GM23248 (cell line): ENCODE results near the gene TNFAIP8L1. TPM values are rescaled to one million over a fixed set of nuclear protein-coding genes. Genes with fewer than 3 reads are reported as not detected.

Experiments
- DNase-seq: peaks from one replicate; pipeline ENCODE4 v3.0.0-alpha.2; 2015
- H2AFZ ChIP-seq: fragments of 200-600 bp; sonication (generic); 2 replicates; pipeline ENCODE4 v1.6.1; 2016; ENCODE audit warnings: antibody characterized with exemption
- H3F3A ChIP-seq: fragments of 200-600 bp; sonication (generic); 2 replicates; pipeline ENCODE4 v1.6.1; 2016; ENCODE audit warnings: mild to moderate bottlenecking, antibody characterized with exemption, mixed run types; ENCODE audit not compliant: insufficient read depth
- H3K27ac ChIP-seq: fragments of 200-600 bp; sonication (generic); 2 replicates; pipeline ENCODE4 v1.5.1; 2016; ENCODE audit warnings: mild to moderate bottlenecking
- H3K27me3 ChIP-seq: fragments of 200-600 bp; sonication (generic); replicated peaks from 2 replicates; pipeline ENCODE4 v1.6.1; 2016; ENCODE audit warnings: mild to moderate bottlenecking; ENCODE audit not compliant: insufficient read depth
- H3K36me3 ChIP-seq: fragments of 200-600 bp; sonication (generic); 2 replicates; pipeline ENCODE4 v1.6.1; 2016; ENCODE audit warnings: low read depth, mild to moderate bottlenecking
- H3K4me1 ChIP-seq: fragments of 200-600 bp; sonication (generic); 2 replicates; pipeline ENCODE4 v1.6.1; 2016; ENCODE audit warnings: mild to moderate bottlenecking; ENCODE audit not compliant: insufficient read depth
- H3K4me2 ChIP-seq: fragments of 200-600 bp; sonication (generic); one replicate; pipeline ENCODE4 v1.6.1; 2016; ENCODE audit warnings: mild to moderate bottlenecking; ENCODE audit not compliant: unreplicated experiment
- H3K4me3 ChIP-seq: fragments of 200-600 bp; sonication (generic); 2 replicates; pipeline ENCODE4 v1.5.1; 2016; ENCODE audit warnings: mild to moderate bottlenecking
- H3K79me2 ChIP-seq: fragments of 200-600 bp; sonication (generic); 2 replicates; pipeline ENCODE4 v1.6.1; 2016; ENCODE audit warnings: mild to moderate bottlenecking; ENCODE audit not compliant: insufficient read depth
- H3K9ac ChIP-seq: fragments of 200-600 bp; sonication (generic); 2 replicates; pipeline ENCODE4 v1.6.1; 2016; ENCODE audit warnings: mild to moderate bottlenecking
- H3K9me2 ChIP-seq: fragments of 200-600 bp; sonication (generic); 2 replicates; pipeline ENCODE4 v1.6.1; 2016; ENCODE audit warnings: mixed run types, mild to moderate bottlenecking, moderate library complexity; ENCODE audit not compliant: insufficient read depth
- H3K9me3 ChIP-seq: fragments of 200-600 bp; sonication (generic); one replicate; pipeline ENCODE4 v1.6.1; 2017; ENCODE audit warnings: low read depth
- H4K20me1 ChIP-seq: fragments of 200-600 bp; sonication (generic); 2 replicates; pipeline ENCODE4 v1.6.0; 2016; ENCODE audit not compliant: insufficient read depth
- EZH2 ChIP-seq: fragments of 200-600 bp; sonication (generic); IDR thresholded peaks from 2 replicates; pipeline ENCODE4 v1.6.1; 2018; ENCODE audit warnings: antibody characterized with exemption, mild to moderate bottlenecking; ENCODE audit not compliant: insufficient read depth, poor library complexity, severe bottlenecking
- EZH2phosphoT487 ChIP-seq: fragments of 200-600 bp; sonication (generic); IDR thresholded peaks from 2 replicates; pipeline ENCODE4 v1.6.1; 2018; ENCODE audit warnings: antibody characterized with exemption, moderate library complexity, mild to moderate bottlenecking, low read depth; ENCODE audit not compliant: insufficient read depth
- WGBS, 2 experiments: methylation state at CpG; one replicate each; pipeline ENCODE4 v1.1.6; 2015 to 2017; ENCODE audit warnings: low lambda C conversion rate in 2 of 2, low coverage in 1 of 2; ENCODE audit errors: missing lambda C conversion rate in 2 of 2; 5-methylcytosine and 5-hydroxymethylcytosine counted together
- in situ Hi-C: fragments of 300-500 bp; cut with MboI; formaldehyde crosslinking; loops from 2 replicates; pipeline ENCODE4 v1.15.0; 2020
- polyA plus RNA-seq: library from polyadenylated mRNA; unstranded; fragments of >200 nt; fragmentation: Nextera tagmentation; extraction: Ambion mirVana; gene quantifications from 2 replicates; pipeline ENCODE4 v1.2.1, GENCODE V29; 2016
- total RNA-seq: library from RNA; depleted of rRNA; stranded (reverse); fragments of >200 nt; shearing (Covaris generic); gene quantifications from 2 replicates; pipeline ENCODE4 v1.2.3, GENCODE V29; 2014

The TNFAIP8L1 gene
- total and polyA plus RNA-seq, 2 experiments from 2014 or later: 0.86 to 2.0 TPM

- Histone ChIP-seq H3K4me1 (no peaks in the 10 kb centered on the region), H3K27me3 (peaks cover 39% of the 10 kb centered on the region), H3F3A (no peaks in the 10 kb centered on the region), H3K36me3 (no peaks in the 10 kb centered on the region), H3K4me2 (no peak overlapping the region), H3K79me2 (no peaks in the 10 kb centered on the region), H3K27ac (no peak overlapping the region), H2AFZ (no peak overlapping the region), H3K9me2 (no peaks in the 10 kb centered on the region), H3K4me3 (no peak overlapping the region), H3K9me3 (no peaks in the 10 kb centered on the region), H4K20me1 (no peaks in the 10 kb centered on the region), H3K9ac (no peak overlapping the region)
- no peak for TF ChIP-seq EZH2
- no peak for TF ChIP-seq EZH2phosphoT487
- in situ Hi-C loops: no loop called here
- no peak for DNase-seq
- 39 to 40% methylated on average over 18 to 20 of the region's 21 CpGs for WGBS, 2 experiments
These were observed 43.0 kb upstream of the TNFAIP8L1 start for GRCh38 chr19:4596033-4596904.

- H3K27me3 ChIP-seq: peaks cover 37% of the 10 kb centered on the region
- no peak overlapping the region for H3K4me3 ChIP-seq
- H3K79me2 ChIP-seq: no peaks in the 10 kb centered on the region
- no peaks in the 10 kb centered on the region for H3K9me2 ChIP-seq
- no peak overlapping the region for H3K9ac ChIP-seq
- 6% methylated on average over 25 to 27 of the region's 27 CpGs for WGBS, 2 experiments
- no peaks in the 10 kb centered on the region for H3K4me1 ChIP-seq
- no peak overlapping the region for H3K4me2 ChIP-seq
- H3F3A ChIP-seq: no peaks in the 10 kb centered on the region
- no peaks in the 10 kb centered on the region for H3K36me3 ChIP-seq
- H3K27ac ChIP-seq: no peak overlapping the region
- TF ChIP-seq EZH2 (no peak), EZH2phosphoT487 (no peak)
- DNase-seq: no peak
- H2AFZ ChIP-seq: no peak overlapping the region
- no peaks in the 10 kb centered on the region for H4K20me1 ChIP-seq
- no peaks in the 10 kb centered on the region for H3K9me3 ChIP-seq
- in situ Hi-C loops: no loop called here
These were observed 41.9 kb upstream of the TNFAIP8L1 start for GRCh38 chr19:4597278-4597974.

- Histone ChIP-seq H3F3A (no peaks in the 10 kb centered on the region), H3K4me1 (no peaks in the 10 kb centered on the region), H3K9me2 (no peaks in the 10 kb centered on the region), H3K4me2 (no peak overlapping the region), H3K9me3 (no peaks in the 10 kb centered on the region), H3K36me3 (no peaks in the 10 kb centered on the region), H3K9ac (no peak overlapping the region), H4K20me1 (no peaks in the 10 kb centered on the region), H3K4me3 (no peak overlapping the region), H3K27me3 (peaks cover 37% of the 10 kb centered on the region), H3K27ac (no peak overlapping the region), H2AFZ (no peak overlapping the region), H3K79me2 (no peaks in the 10 kb centered on the region)
- TF ChIP-seq EZH2phosphoT487 (no peak), EZH2 (no peak)
- in situ Hi-C loops: no loop called here
- 0 to 3% methylated on average over 12 to 32 of the region's 32 CpGs for WGBS, 2 experiments
- DNase-seq: peak; percentile 46
These were observed 41.2 kb upstream of the TNFAIP8L1 start for GRCh38 chr19:4597975-4598671.

- TF ChIP-seq EZH2phosphoT487 (no peak), EZH2 (no peak)
- in situ Hi-C loops: no loop called here
- no peaks in the 10 kb centered on the region for H3K36me3 ChIP-seq
- H3K9me3 ChIP-seq: no peaks in the 10 kb centered on the region
- H3F3A ChIP-seq: no peaks in the 10 kb centered on the region
- H3K9ac ChIP-seq: no peak overlapping the region
- H3K27me3 ChIP-seq: peaks cover 37% of the 10 kb centered on the region
- no peaks in the 10 kb centered on the region for H3K9me2 ChIP-seq
- 0 to 2% methylated on average over 3 to 17 of the region's 17 CpGs for WGBS, 2 experiments
- H3K79me2 ChIP-seq: no peaks in the 10 kb centered on the region
- no peak overlapping the region for H3K4me2 ChIP-seq
- H2AFZ ChIP-seq: no peak overlapping the region
- no peak for DNase-seq
- no peaks in the 10 kb centered on the region for H3K4me1 ChIP-seq
- no peak overlapping the region for H3K4me3 ChIP-seq
- H3K27ac ChIP-seq: no peak overlapping the region
- no peaks in the 10 kb centered on the region for H4K20me1 ChIP-seq
These were observed 40.6 kb upstream of the TNFAIP8L1 start for GRCh38 chr19:4598712-4599111.
